Fibroblast of pulmonary artery (primary cell): ENCODE results near the gene EVI5L.
"Not testable (repeated sequence)": the region's sequence is repeated elsewhere in the genome, so short reads cannot be mapped to it uniquely, and the experiment has no call there.

Experiments used
- DNase-seq: peaks from one replicate; pipeline ENCODE4 v3.0.0-alpha.2; 2010; ENCODE audit warnings: low read depth
- H3K4me3 ChIP-seq: replicated peaks from 2 replicates; pipeline ENCODE4 v1.5.1; 2011; ENCODE audit warnings: low read depth, mild to moderate bottlenecking, control low read depth, low read length, moderate library complexity
- TF ChIP-seq, protein P1 (sequence below): IDR thresholded peaks from 2 replicates; pipeline ENCODE4 v1.5.1; 2011; ENCODE audit warnings: mild to moderate bottlenecking, control low read depth, low read length, inconsistent platforms; ENCODE audit errors: missing control alignments

The EVI5L gene

DNA sequence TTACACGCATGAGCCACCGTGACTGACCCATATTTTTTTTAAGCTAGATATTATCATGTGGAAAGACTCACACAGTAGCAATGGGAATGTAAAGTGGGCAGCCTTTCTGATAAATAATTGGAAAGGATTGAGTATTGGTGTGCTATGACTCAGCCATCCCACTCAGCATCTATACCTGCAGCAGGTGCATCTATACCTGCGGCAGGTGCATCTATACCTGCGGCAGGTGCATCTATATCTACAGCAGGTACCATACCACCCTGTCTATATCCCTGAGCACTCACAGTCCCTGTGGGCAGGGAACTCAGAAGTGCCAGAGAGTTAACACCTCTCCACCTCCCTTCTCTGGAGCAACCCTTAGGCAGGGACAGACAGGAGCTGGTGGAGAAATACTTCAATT, 53.1 kb downstream of the EVI5L start:
- no peak for DNase-seq
- TF ChIP-seq, protein P1, sequence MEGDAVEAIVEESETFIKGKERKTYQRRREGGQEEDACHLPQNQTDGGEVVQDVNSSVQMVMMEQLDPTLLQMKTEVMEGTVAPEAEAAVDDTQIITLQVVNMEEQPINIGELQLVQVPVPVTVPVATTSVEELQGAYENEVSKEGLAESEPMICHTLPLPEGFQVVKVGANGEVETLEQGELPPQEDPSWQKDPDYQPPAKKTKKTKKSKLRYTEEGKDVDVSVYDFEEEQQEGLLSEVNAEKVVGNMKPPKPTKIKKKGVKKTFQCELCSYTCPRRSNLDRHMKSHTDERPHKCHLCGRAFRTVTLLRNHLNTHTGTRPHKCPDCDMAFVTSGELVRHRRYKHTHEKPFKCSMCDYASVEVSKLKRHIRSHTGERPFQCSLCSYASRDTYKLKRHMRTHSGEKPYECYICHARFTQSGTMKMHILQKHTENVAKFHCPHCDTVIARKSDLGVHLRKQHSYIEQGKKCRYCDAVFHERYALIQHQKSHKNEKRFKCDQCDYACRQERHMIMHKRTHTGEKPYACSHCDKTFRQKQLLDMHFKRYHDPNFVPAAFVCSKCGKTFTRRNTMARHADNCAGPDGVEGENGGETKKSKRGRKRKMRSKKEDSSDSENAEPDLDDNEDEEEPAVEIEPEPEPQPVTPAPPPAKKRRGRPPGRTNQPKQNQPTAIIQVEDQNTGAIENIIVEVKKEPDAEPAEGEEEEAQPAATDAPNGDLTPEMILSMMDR = no peak
- H3K4me3 ChIP-seq = no peak overlapping the region

DNA sequence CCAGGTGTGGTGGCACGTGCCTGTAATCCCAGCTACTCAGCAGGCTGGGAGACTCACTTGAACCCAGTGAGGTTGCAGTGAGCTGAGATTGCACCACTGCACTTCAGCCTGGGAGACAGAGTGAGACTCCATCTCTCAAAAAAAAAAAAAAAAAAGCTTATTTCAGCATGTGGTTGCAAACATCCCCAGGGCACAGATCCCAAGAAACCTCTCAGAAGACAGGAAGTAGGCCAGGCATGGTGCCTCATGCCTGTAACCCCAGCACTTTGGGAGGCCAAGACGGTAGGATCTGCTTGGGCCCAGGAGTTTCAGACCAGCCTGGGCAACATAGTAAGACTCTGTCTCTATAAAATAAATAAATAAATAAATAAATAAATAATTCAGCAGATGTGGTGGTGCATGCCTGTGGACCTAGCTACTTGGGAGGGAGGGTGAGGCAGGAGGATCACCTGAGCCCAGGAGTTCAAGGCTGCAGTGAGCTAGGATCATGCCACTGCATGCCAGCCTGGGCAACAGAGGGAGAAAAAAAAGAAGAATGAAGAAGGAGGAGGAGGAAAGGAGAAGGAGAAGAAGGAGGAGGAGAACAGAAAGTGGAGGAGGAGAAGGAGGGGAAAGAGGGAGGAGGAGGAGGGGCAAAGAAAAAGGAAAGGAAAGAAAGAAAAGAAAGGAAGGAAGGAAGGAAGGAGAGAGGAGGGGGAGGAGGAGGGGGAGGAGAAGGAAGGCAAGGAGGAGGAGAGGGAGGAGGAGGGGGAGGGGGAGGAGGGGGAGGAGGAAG, 54.0 kb downstream of the EVI5L start:
- TF ChIP-seq, protein P1 = no peak
- no peak for DNase-seq
- H3K4me3 ChIP-seq = no peak overlapping the region

DNA sequence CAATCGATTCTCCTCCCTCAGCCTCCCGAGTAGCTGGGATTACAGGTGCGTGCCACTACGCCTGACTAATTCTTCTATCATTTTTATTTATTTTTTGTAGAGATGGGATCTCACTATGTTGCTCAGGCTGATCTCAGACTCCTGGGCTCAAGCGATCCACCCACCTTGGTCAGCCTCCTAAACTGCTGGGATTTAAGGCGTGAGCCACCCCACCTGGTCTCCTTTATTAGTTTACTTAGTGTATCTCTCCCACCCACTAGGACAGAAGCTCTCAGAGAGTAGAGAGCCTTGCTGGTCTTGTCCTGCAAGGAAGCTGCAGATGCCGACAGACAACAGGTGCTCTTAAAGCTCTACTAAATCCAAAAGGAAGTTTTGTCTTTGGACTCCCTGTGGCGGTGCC, 55.8 kb downstream of the EVI5L start:
- TF ChIP-seq, protein P1 = no peak
- no peak for DNase-seq
- H3K4me3 ChIP-seq = no peak overlapping the region

DNA sequence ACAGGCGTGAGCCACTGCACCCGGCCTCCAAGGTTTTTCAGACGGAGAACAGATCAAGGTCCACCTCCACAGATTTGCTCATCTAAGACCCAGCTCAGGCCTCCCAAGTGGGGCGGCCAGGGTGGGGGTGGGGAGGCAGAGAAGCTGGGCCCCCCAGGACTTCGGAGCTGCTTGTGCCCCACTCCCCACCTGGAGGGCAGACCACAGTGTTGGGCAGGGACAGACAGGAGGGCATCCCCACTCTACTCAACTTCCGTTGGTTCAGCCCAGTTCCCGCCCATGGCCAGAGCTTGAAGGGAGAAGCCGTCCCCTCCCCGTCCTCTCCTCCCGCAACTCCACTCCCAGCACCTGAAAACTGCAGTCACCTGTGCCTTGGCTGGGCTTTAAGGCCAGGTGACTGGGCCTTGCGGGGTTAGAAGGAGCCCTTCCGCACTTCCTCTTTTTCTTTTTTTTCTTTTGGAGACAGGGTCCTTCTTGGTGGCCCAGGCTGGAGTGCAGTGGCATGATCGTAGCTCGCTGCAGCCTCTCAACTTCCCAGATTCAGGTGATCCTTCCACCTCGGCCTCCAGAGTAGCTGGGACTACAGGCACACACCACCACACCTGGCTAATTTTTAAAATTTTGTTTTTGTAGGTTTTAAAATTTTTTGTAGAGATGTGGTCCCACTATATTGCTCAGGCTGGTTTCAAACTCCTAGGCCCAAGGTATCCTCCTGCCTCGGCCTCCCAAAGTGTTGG, 57.6 kb downstream of the EVI5L start:
- no peak overlapping the region for H3K4me3 ChIP-seq
- TF ChIP-seq, protein P1 = no peak
- DNase-seq = no peak

DNA sequence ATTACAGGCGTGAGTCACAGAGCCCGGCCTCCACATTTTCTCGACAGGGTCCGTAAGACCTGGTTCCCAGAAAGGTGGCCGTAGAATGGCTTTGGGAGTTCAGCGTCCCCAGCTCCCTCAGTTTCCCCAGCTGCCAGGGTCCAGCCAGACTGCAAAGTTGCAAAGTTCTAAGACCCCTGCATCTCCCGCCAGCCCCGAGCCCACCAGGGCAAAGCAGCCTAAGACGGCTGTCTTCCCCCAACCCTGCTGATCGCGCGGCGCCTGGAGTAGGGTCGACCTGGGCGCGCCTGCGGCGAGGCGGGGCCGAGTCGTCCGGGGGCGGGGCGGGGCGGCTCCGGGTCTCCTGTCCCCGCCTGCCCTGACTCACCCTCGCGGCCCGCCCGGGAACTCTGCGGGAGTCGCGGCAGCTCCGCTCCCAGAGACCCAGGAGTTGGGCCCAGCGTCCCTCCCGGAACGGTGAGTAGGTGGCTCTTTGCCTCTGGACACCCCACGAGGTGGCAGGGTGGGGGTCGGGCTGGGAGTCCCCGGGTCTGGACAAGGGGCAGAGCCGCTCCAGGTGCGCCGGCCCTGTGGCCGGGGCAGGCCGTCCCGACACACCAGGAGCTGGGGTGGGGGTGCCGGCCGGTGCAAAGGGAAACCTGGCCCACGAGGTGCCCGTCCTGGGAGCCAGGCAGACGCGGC, 58.3 kb downstream of the EVI5L start, which contains the start of gene LRRC8E:
Gene LRRC8E (plus strand): TSS at position 366 of the 681 bp plus-strand sequence. CDS start 7,094 bp downstream, outside the sequence.
- peak; percentile 53 for DNase-seq
- peak within 1 kb of the TSS; percentile 70 for H3K4me3 ChIP-seq
- TF ChIP-seq, protein P1 = no peak

DNA sequence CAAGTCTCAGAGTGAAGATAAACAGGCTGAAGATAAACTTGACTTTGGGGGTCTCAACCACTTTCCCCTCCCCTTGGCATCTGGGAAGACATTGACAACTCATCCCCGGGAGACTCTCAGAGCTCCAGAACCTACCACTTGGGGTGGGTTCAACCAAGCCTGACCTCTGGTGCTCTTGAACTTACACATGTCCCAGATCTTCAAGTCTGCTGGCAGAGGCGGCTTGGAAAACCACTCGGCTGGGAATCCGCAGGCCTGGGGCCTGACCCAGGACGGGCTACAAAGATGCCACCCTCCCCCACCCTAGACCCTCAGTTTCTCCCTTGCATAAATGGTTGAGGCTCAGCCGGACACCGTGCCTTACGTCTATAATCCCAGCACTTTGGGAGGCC, 58.8 kb downstream of the EVI5L start:
- peak overlapping the region; percentile 70 for H3K4me3 ChIP-seq
- DNase-seq = no peak
- TF ChIP-seq, protein P1 = no peak

DNA sequence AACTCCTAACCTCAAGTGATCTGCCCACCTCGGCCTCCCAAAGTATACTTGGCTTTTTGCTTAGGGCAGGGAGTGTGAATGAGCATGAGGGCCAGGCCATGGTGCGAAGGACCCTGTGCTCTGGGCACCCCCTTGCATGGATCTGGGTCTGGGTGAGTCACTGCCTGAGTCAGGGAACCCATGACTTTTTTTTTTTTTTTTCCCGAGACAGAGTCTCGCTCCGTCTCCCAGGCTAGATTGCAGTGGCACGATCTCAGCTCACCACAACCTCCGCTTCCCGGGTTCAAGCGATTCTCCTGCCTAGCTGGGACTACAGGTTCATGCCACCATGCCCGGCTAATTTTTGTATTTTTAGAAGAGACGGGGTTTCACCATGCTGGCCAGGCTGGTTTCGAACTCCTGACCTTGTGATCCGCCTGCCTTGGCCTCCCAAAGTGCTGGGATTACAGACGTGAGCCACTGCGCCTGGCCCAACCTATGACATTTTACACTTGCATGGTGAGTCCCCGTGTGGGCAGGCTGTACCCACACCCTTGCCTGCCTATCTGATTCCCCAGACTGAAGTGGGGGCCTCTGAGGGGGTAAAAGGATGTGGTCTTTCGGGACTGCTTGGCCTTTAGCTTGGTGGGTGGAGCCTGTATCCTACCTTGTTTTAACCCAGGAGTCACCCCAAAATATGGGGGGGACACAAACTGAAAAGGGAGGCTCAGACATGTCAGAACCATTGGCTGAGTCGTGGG, 63.5 kb downstream of the EVI5L start:
- not testable (repeated sequence) for DNase-seq, H3K4me3 ChIP-seq
